Ovary (tissue), 3 donors: Measurements from ENCODE around the gene NPAS3.

ENCODE experiments used
- EP300 ChIP-seq: sonication (generic); formaldehyde crosslinking; IDR thresholded peaks from one replicate; pipeline ENCODE4 v1.6.1; 2017; ENCODE audit warnings: antibody characterized with exemption
- POLR2A ChIP-seq: fragments of 450-650 bp; IDR thresholded peaks from one replicate; pipeline ENCODE4 v1.6.1; 2017; ENCODE audit warnings: antibody characterized with exemption, mild to moderate bottlenecking, moderate library complexity
- TF ChIP-seq, protein P1 (sequence below), 3 donors: fragments of 450-650 bp in 2 of 3; fragments of 200-600 bp in 1 of 3; IDR thresholded peaks; one replicate each; pipeline versions ENCODE4 v1.5.1 to v1.8.0; 2016 to 2022; ENCODE audit warnings: antibody characterized with exemption in 3 of 3, mild to moderate bottlenecking in 1 of 3
- donor health status: DM: no; HTN: no; CAD: no.

DNA sequence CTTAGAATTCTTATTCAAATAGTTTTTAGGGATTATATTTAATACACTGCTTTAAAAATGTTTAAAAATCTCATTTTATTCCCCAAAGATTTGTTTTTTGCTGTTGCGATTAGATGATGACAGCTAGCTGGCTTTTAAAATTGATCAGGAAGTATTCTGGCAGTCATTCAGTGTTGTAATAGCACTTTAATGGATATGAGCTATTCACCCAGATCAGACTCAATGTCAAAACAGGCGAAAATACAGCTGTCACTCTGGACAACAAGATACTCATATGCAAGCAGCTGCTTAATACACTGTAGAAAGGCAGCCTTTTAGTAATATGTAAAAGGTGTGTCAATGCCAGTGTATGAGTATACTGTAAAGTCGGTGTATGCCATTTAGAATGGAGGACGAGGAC is 91.7 kb downstream of the NPAS3 start:
- TF ChIP-seq, protein P1, sequence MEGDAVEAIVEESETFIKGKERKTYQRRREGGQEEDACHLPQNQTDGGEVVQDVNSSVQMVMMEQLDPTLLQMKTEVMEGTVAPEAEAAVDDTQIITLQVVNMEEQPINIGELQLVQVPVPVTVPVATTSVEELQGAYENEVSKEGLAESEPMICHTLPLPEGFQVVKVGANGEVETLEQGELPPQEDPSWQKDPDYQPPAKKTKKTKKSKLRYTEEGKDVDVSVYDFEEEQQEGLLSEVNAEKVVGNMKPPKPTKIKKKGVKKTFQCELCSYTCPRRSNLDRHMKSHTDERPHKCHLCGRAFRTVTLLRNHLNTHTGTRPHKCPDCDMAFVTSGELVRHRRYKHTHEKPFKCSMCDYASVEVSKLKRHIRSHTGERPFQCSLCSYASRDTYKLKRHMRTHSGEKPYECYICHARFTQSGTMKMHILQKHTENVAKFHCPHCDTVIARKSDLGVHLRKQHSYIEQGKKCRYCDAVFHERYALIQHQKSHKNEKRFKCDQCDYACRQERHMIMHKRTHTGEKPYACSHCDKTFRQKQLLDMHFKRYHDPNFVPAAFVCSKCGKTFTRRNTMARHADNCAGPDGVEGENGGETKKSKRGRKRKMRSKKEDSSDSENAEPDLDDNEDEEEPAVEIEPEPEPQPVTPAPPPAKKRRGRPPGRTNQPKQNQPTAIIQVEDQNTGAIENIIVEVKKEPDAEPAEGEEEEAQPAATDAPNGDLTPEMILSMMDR (IDR thresholded peaks at IDR 0.05): no peak
- TF ChIP-seq POLR2A (no peak), EP300 (no peak)
